Stimulated activated naive B cell treated with anti-CD40 and anti-IgM and Interleukin-4, amounts not matched to agents 10 μg/mL and 1 μg/mL and 100 μg/mL, for 72 hours (primary cell): ENCODE results near the gene THNSL1.
"Not testable (repeated sequence)": the region's sequence is repeated elsewhere in the genome, so short reads cannot be mapped to it uniquely, and the experiment has no call there.

Experiments used
- ATAC-seq, 2 donors: fragments of 150-1000 bp; cut with Tn5 transposase; replicated peaks; 2 replicates each; pipeline ENCODE4 v1.10.0; 2021; ENCODE audit warnings: moderate library complexity in 1 of 2
- DNase-seq: peaks from one replicate; pipeline ENCODE4 v3.0.0; 2021
- H3K27ac Mint-ChIP-seq: one replicate; pipeline ENCODE4 v1.8.0; 2022; ENCODE audit warnings: mild to moderate bottlenecking, mixed read lengths
- H3K27me3 Mint-ChIP-seq, 2 donors: one replicate each; pipeline ENCODE4 v1.8.0; 2022; ENCODE audit warnings: mixed read lengths in 2 of 2
- H3K36me3 Mint-ChIP-seq, 2 donors: one replicate each; pipeline ENCODE4 v1.8.0; 2022; ENCODE audit warnings: mixed read lengths in 2 of 2, mild to moderate bottlenecking in 1 of 2
- H3K4me1 Mint-ChIP-seq, 2 donors: one replicate each; pipeline ENCODE4 v1.8.0; 2022; ENCODE audit warnings: mixed read lengths in 2 of 2, mild to moderate bottlenecking in 1 of 2
- H3K4me3 Mint-ChIP-seq, 2 donors: one replicate each; pipeline ENCODE4 v1.8.0; 2022; ENCODE audit warnings: mild to moderate bottlenecking in 2 of 2, mixed read lengths in 2 of 2, moderate library complexity in 1 of 2
- H3K9me3 Mint-ChIP-seq, 2 donors: one replicate each; pipeline ENCODE4 v1.8.0; 2022; ENCODE audit warnings: mixed read lengths in 2 of 2, mild to moderate bottlenecking in 1 of 2

The THNSL1 gene, protein sequence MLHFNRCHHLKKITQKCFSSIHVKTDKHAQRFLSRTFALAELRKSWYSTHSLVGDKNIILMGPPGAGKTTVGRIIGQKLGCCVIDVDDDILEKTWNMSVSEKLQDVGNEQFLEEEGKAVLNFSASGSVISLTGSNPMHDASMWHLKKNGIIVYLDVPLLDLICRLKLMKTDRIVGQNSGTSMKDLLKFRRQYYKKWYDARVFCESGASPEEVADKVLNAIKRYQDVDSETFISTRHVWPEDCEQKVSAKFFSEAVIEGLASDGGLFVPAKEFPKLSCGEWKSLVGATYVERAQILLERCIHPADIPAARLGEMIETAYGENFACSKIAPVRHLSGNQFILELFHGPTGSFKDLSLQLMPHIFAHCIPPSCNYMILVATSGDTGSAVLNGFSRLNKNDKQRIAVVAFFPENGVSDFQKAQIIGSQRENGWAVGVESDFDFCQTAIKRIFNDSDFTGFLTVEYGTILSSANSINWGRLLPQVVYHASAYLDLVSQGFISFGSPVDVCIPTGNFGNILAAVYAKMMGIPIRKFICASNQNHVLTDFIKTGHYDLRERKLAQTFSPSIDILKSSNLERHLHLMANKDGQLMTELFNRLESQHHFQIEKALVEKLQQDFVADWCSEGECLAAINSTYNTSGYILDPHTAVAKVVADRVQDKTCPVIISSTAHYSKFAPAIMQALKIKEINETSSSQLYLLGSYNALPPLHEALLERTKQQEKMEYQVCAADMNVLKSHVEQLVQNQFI

DNA sequence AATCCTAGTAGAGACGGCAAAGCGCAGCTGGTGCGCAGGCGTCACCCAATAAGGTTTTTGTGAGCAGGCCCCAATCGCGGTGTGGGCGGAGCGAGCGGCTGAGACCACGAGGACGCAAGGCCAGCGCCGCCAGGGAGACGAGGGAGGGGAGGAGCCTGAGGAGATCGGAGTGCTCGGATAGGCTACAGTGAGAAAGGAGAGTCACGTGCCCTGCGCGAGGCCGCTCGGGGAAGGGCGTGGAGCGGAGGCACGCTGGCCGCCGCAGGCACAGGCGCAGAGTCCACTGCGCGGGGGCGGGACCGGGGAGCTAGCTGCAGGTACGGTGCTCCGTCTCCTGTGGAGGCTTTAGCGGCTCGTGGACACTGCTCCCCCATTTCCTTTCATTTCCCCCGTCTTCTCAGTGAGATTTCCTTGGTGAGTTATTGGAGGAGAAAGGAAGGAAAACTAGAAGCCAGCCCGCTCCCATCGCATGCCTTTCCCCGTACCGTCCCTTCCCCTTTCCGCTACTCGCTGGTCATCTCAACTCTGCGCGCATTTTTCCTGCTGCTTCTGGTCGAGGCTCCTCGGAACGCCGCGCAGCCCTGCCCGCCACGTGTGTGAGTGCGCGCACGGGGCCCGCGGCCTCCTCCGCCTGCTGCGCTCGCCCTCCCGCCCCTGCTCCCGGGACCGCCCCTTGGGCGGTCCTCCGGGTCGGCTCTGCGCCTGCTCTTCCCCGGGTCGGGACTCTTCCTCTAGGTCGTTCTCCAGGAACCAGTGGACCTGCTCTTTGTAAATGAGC, at the start of gene THNSL1:
Gene THNSL1, plus strand, starts transcription at position 237 of the 778 bp plus-strand sequence. CDS start 6,612 bp downstream, outside the sequence.
- Mint-ChIP-seq H3K36me3 (peaks cover 0 to 4% of the 10 kb centered on the region in 2 donors), H3K27me3 (no peaks in the 10 kb centered on the region), H3K9me3 (peaks cover 0 to 3% of the 10 kb centered on the region in 2 donors), H3K4me1 (peaks cover 11 to 20% of the 10 kb centered on the region in 2 donors), H3K27ac (peak within 1 kb of the TSS; percentile 91), H3K4me3 (peak within 1 kb of the TSS; percentile 83 to 85)
- DNase-seq, result peak; percentile 98
- peak; percentile 96 to 97 for ATAC-seq

DNA sequence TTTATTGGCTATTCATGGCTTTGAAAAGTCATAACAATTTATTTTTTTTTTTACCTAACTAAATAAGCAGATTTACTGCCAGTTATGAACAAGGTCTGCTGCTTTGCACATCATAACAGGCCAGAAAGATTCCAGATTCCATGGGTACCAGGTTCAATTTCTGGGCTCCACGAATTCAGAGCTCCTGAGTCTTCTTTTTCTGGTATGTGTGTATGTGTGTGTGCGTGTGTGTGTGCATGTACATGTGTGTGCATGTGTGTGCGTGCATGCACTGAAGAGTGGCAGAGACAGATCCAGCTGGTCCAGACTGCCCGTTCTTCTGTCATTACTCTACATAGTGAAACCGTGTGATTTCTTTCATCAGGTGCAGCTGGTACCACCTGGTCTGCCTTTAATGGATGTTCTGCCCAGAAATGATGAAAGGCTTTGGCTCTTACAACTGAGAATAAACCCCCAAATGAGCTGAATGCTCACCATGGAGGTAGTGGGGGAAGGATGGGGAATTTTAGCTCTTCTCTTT, 49.4 kb upstream of the THNSL1 start:
- Mint-ChIP-seq H3K4me3 (no peak overlapping the region), H3K9me3 (peaks cover 0 to 4% of the 10 kb centered on the region in 2 donors), H3K27ac (no peak overlapping the region), H3K4me1 (no peaks in the 10 kb centered on the region), H3K27me3 (peaks cover 6 to 11% of the 10 kb centered on the region in 2 donors), H3K36me3 (no peaks in the 10 kb centered on the region)
- ATAC-seq (no peak), DNase-seq (no peak)

DNA sequence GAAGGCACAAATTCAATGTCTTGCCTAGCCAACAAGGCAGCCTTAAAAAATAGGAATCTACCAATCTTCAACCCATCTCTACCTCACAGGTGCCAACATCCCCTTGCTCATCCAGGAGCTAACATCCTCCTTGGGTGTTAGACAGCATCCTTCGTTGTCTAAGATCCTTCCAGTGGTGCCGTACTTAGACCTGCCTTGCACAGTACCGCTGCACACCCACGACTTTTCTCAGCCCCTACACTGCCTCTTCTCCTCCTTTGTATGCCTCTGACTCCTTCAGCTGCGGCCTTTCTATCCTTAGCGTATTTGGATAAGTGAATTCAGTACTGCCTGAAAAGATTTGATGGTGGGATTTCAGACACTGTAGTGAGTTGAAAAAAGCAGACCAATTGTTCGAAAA, 48.1 kb upstream of the THNSL1 start:
- no peak overlapping the region for H3K4me3 Mint-ChIP-seq
- H3K9me3 Mint-ChIP-seq, result peaks cover 0 to 4% of the 10 kb centered on the region in 2 donors
- DNase-seq (no peak), ATAC-seq (no peak)
- no peak overlapping the region for H3K27ac Mint-ChIP-seq
- H3K36me3 Mint-ChIP-seq, result no peaks in the 10 kb centered on the region
- H3K4me1 Mint-ChIP-seq, result no peaks in the 10 kb centered on the region
- H3K27me3 Mint-ChIP-seq, result peaks cover 6 to 11% of the 10 kb centered on the region in 2 donors

DNA sequence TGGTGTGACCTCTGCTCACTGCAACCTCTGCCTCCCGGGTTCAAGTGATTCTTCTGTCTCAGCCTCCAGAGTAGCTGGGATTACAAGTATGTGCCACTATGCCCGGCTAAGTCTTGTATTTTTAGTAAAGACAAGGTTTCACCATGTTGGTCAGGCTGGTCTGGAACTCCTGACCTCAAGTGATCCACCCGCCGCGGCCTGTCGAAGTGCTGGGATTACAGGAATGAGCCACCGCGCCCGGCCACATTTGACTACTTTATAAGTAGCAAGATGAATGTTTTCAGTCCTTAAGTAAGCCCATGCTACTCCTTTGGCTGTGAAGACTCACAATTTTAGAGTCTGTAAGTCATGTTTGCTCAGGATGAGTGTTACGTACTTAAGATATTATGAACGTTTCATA, 47.5 kb upstream of the THNSL1 start:
- not testable (repeated sequence) for H3K4me3 Mint-ChIP-seq, ATAC-seq, H3K4me1 Mint-ChIP-seq, H3K36me3 Mint-ChIP-seq, H3K27ac Mint-ChIP-seq, H3K9me3 Mint-ChIP-seq, DNase-seq
- H3K27me3 Mint-ChIP-seq, result peaks cover 6 to 11% of the 10 kb centered on the region in 2 donors

DNA sequence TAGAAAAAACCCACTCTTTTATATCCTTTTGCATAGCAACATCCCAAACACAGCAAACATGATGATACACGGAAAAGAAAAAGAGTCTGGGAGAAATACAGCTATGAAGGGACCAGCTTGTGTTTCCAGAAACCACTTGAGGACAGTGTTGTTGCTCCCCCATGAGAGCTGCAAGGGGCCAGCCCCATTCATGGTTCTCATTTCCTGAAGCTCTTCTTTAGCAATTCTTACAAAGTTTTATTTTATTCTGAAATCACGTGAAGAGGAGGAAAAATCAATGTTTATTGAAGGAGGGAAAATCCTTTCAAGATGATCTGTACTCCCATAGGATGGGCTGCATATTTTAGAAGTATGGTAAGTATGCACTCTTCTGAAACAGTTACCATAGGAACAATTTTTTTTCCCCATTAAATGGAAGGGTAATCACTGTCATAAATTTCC, 46.6 kb upstream of the THNSL1 start:
- Mint-ChIP-seq H3K27me3 (peaks cover 6 to 11% of the 10 kb centered on the region in 2 donors), H3K36me3 (no peaks in the 10 kb centered on the region)

DNA sequence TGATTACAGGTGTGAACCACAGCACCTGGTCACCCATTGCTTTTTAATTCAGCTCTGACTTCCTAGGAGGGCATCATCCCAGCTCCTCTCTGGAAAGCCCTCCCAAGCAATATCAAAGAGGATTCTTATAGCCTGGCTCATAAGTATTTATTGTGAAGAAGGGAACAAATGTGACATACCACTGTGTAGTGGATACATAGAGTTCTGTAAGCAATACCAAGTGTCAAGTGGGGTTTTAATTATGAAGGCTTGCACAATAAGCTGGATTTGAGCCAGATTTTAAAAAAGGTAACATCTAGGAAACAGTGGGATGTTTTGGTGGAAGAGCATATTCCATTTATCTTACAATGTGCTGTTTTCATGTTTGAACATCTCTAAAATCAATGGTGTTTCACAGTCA, 45.0 kb upstream of the THNSL1 start:
- Mint-ChIP-seq H3K4me1 (no peaks in the 10 kb centered on the region), H3K9me3 (peaks cover 0 to 5% of the 10 kb centered on the region in 2 donors), H3K27me3 (peaks cover 11 to 20% of the 10 kb centered on the region in 2 donors), H3K4me3 (no peak overlapping the region), H3K27ac (no peak overlapping the region), H3K36me3 (no peaks in the 10 kb centered on the region)
- DNase-seq, result no peak
- no peak for ATAC-seq

More for the DNA sequence above, 46.6 kb upstream of the THNSL1 start:
- no peak overlapping the region for H3K27ac Mint-ChIP-seq
- no peak overlapping the region for H3K4me3 Mint-ChIP-seq
- DNase-seq (no peak), ATAC-seq (no peak)
- no peaks in the 10 kb centered on the region for H3K4me1 Mint-ChIP-seq
- H3K9me3 Mint-ChIP-seq, result peaks cover 0 to 4% of the 10 kb centered on the region in 2 donors

DNA sequence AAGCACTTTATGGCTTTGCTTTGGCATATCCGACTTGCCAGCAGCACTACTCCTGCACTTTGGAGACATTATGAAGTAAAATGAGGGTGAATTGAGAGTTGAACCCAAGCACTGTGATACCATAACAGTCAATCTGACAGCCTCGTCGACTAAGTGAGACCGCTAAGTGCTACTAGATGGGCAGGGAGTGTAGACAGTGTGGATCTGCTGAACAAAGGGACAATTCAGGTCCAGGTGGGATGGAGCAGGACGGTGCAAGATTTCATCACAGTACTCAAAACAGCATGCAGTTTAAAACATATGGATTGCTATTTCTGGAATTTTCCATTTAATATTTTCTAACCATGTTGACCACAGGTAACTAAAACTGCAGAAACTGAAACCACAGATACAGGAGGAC, 43.2 kb upstream of the THNSL1 start:
- peaks cover 11 to 15% of the 10 kb centered on the region in 2 donors for H3K27me3 Mint-ChIP-seq
- peaks cover 0 to 2% of the 10 kb centered on the region in 2 donors for H3K9me3 Mint-ChIP-seq
- no peak overlapping the region for H3K27ac Mint-ChIP-seq
- H3K4me1 Mint-ChIP-seq, result no peaks in the 10 kb centered on the region
- H3K36me3 Mint-ChIP-seq, result no peaks in the 10 kb centered on the region
- ATAC-seq (no peak), DNase-seq (no peak)
- H3K4me3 Mint-ChIP-seq, result no peak overlapping the region

DNA sequence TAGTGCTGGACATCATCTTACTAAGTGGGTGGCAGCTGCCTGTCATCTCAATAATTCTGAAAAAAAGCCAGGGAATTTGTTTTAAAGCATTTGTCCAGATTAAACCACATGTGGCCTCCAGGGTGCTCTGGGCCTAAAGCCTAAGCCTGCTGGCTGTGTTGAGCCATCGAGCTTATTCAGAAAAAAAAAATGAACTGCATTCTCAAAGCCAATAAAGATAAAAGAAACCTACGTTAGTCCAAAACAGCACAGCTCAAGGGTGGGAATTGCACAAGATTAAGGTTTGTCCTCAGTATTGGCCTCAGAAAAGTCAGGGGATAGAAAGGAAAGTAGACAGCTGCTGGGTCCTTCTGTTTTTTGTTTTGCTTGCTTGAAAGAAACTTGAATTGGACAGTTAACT, 41.4 kb upstream of the THNSL1 start:
- H3K27ac Mint-ChIP-seq, result no peak overlapping the region

DNA sequence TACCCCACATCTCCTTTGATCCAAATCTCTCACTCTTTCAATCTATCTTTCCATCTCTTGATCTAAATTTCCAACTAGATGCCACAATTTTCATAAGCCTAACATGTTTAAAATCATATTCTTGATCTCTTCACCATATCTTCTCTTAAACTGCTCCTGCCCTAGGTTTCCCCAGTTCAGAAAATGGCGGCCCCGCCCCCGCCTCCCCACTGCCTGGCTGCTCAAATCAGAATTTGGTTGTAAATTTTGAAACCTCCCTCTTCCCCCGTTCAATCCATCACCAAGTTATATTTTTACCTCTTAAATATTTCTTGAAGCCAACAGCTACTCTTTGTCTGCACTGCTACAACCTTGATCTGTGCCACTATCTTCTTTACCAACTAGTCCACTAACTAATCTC, 36.7 kb upstream of the THNSL1 start:
- no peak overlapping the region for H3K4me3 Mint-ChIP-seq
- peaks cover 17 to 21% of the 10 kb centered on the region in 2 donors for H3K27me3 Mint-ChIP-seq
- H3K4me1 Mint-ChIP-seq, result peaks cover 6 to 9% of the 10 kb centered on the region in 2 donors
- no peak overlapping the region for H3K27ac Mint-ChIP-seq
- DNase-seq, result no peak
- H3K9me3 Mint-ChIP-seq, result peaks cover 0 to 7% of the 10 kb centered on the region in 2 donors
- ATAC-seq, result no peak
- H3K36me3 Mint-ChIP-seq, result no peaks in the 10 kb centered on the region

More for the DNA sequence above, 41.4 kb upstream of the THNSL1 start:
- no peak overlapping the region for H3K4me3 Mint-ChIP-seq
- peaks cover 0 to 2% of the 10 kb centered on the region in 2 donors for H3K9me3 Mint-ChIP-seq
- H3K36me3 Mint-ChIP-seq, result no peaks in the 10 kb centered on the region
- ATAC-seq (no peak), DNase-seq (no peak)
- H3K27me3 Mint-ChIP-seq, result peaks cover 10 to 16% of the 10 kb centered on the region in 2 donors
- no peaks in the 10 kb centered on the region for H3K4me1 Mint-ChIP-seq

DNA sequence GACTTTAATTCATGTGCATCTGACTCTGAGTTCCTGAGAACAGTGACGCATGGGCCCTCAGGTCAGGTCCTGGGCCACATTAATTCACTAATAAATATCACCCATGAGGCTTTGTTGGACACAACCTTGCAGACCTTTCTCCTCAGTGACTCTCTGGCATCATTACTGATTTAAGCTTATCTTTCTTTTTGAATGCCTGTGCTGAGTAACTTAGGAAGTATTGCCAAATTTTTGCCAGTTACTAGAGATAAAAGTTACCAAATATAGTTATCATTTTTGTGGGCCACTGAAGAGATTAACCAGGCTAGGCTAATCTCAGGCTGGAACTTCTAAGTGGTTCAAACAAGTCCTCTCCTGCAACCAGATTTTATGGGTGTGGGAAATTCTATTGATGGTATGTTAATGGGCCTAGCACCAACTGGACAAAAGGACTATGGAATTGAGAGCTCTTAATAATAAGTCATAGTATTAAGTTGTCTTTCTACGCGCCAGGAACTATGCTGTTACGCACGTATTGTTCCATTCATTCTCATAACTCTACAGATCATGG, 35.2 kb upstream of the THNSL1 start:
- H3K4me1 Mint-ChIP-seq, result peaks cover 6 to 9% of the 10 kb centered on the region in 2 donors
- no peaks in the 10 kb centered on the region for H3K36me3 Mint-ChIP-seq
- H3K9me3 Mint-ChIP-seq, result peaks cover 0 to 5% of the 10 kb centered on the region in 2 donors
- DNase-seq, result no peak
- ATAC-seq, result no peak
- H3K27me3 Mint-ChIP-seq, result peaks cover 13 to 17% of the 10 kb centered on the region in 2 donors
- H3K27ac Mint-ChIP-seq, result no peak overlapping the region
- H3K4me3 Mint-ChIP-seq, result no peak overlapping the region

DNA sequence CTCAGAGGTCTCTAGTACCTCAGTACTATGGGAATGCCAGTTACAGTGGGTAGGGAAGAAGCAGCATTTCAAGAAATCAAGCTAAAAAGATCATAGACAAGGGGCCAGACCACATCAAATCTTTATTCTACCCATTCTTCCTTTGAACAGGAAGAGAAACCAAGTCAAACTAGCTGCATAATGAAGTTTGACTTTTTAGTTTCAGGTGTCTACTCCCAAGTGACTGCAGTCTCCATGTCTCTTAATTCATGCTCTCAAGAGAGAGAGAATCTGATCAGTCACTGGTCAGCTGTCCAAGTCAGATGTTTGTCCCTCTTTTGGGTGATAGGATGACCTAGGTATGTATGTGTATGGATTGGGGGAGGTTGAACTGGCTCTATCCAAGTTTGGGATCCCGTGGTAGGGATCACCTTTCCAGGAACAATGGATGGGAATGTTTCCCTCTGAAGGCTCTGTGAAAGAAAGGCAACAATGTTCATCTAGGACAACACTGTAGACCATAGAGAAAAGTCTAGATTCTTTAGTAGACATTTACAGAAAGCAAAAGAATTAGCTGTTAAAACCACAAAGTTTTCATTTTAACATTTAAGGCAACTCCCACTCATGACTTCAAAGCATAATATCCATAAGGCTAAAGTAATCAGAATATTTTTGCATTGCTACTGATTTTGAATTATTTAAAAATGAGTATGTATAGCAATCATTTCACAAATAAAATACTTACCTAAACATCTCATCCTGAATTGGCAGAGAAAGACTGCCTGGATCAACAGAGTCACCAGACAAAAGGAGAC, 33.9 kb upstream of the THNSL1 start:
- no peak overlapping the region for H3K4me3 Mint-ChIP-seq
- H3K4me1 Mint-ChIP-seq, result peaks cover 6 to 9% of the 10 kb centered on the region in 2 donors
- no peak overlapping the region for H3K27ac Mint-ChIP-seq
- H3K9me3 Mint-ChIP-seq, result peaks cover 0 to 5% of the 10 kb centered on the region in 2 donors
- ATAC-seq (no peak), DNase-seq (no peak)
- peaks cover 13 to 23% of the 10 kb centered on the region in 2 donors for H3K27me3 Mint-ChIP-seq
- H3K36me3 Mint-ChIP-seq, result no peaks in the 10 kb centered on the region

DNA sequence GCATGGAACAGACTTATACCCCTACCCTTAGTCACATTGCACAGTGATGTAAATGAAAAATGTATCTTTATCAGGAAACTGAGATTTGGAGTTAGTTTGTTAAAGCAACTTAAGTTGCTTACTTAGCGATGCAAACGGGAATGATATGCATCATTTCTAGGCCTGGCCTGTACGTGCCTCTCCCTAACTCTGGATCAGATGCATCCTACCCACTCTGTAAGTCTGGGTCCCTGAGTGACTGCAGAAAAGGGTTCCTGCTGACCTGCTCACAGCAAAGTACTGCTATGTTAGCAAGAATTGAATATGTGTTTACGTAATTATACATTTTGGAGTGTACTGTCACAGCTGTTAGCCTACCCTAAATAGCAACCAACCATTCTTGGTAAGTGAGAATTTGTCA, 33.3 kb upstream of the THNSL1 start:
- peaks cover 0 to 5% of the 10 kb centered on the region in 2 donors for H3K9me3 Mint-ChIP-seq
- H3K4me1 Mint-ChIP-seq, result peaks cover 6 to 9% of the 10 kb centered on the region in 2 donors
- no peak for ATAC-seq
- H3K4me3 Mint-ChIP-seq, result no peak overlapping the region
- H3K36me3 Mint-ChIP-seq, result no peaks in the 10 kb centered on the region
- H3K27ac Mint-ChIP-seq, result no peak overlapping the region
- DNase-seq, result no peak
- H3K27me3 Mint-ChIP-seq, result peaks cover 13 to 23% of the 10 kb centered on the region in 2 donors

DNA sequence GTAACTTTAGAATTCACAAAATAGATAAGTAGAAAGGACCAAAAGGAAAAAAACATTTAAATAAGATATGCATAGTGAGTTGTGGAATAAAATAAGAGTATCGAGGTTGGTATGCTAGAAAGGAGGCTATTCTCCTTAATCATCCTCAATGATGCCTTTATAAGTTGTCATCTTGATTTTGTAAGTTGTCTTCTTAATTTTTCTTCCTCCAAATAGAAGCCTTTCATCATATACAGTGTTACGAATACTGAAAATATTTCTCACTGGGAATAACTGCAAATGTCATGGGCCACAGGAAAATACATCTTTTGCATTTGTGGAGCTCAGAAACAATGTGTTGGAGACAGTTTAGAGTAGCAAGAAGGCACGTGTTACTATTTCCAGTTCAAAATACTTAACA, 32.5 kb upstream of the THNSL1 start:
- Mint-ChIP-seq H3K27ac (no peak overlapping the region), H3K4me1 (peaks cover 6 to 9% of the 10 kb centered on the region in 2 donors), H3K36me3 (no peaks in the 10 kb centered on the region), H3K9me3 (peaks cover 0 to 5% of the 10 kb centered on the region in 2 donors), H3K4me3 (no peak overlapping the region), H3K27me3 (peaks cover 13 to 26% of the 10 kb centered on the region in 2 donors)
- DNase-seq (no peak), ATAC-seq (no peak)
